ENCODE measurements around the gene ALOX15. TPM values are rescaled to one million over a fixed set of nuclear protein-coding genes. Genes with fewer than 3 reads are reported as not detected.

ALOX15 gene
- total RNA-seq, 4 donors from 2014 or later = not detected

DNA sequence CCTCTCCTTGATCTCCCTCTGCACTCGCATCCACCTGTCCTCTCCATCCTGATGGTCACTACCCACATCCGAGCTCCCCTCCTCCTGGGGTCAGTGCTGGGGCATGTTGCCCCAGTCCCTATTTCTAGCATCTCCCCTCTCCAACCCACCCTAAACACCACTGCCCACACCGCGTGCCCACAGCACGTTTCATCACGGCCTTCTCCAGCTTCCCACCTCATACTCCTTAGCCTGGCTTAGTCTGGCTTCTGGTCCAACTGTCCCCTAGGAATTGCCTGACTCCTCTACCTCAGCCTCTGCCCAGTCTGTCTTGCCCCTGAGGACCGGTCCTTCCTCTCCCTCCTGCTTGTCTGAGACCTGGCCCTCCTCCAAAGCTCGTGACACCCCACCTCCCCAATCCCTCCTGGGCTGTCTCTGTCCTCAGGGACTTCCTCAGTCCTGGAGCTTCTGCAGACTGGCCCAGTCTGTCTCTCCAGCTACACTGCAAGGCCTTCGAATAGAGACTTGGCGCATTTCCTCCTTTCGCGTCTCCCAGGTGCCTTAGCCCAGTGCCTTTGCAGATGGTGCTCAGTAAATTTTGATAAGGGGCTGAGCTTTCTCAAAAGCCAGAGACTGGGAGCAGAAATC is 4.9 kb downstream of the ALOX15 start:
- H3K4me3 ChIP-seq = no peak overlapping the region
- no peak for TF ChIP-seq EP300 (IDR thresholded peaks at IDR 0.05)
- TF ChIP-seq, protein P1, sequence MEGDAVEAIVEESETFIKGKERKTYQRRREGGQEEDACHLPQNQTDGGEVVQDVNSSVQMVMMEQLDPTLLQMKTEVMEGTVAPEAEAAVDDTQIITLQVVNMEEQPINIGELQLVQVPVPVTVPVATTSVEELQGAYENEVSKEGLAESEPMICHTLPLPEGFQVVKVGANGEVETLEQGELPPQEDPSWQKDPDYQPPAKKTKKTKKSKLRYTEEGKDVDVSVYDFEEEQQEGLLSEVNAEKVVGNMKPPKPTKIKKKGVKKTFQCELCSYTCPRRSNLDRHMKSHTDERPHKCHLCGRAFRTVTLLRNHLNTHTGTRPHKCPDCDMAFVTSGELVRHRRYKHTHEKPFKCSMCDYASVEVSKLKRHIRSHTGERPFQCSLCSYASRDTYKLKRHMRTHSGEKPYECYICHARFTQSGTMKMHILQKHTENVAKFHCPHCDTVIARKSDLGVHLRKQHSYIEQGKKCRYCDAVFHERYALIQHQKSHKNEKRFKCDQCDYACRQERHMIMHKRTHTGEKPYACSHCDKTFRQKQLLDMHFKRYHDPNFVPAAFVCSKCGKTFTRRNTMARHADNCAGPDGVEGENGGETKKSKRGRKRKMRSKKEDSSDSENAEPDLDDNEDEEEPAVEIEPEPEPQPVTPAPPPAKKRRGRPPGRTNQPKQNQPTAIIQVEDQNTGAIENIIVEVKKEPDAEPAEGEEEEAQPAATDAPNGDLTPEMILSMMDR (IDR thresholded peaks at IDR 0.05) = no peak
- TF ChIP-seq POLR2A (IDR thresholded peaks at IDR 0.05) = no peak
- no peak for DNase-seq (ENCODE audit: low spot score in 2 of 2)
- H3K27me3 ChIP-seq = peaks cover 0 to 59% of the 10 kb centered on the region in 2 donors
- H3K36me3 ChIP-seq = no peaks in the 10 kb centered on the region
- 62 to 68% methylated on average over 12 of the region's 12 CpGs for WGBS, 2 donors
- peaks cover 0 to 10% (median 4%) of the 10 kb centered on the region in 4 donors for H3K4me1 ChIP-seq
- H3K9me3 ChIP-seq = peaks cover 0 to 2% (median 0%) of the 10 kb centered on the region in 4 donors
- H3K27ac ChIP-seq = no peak overlapping the region

DNA sequence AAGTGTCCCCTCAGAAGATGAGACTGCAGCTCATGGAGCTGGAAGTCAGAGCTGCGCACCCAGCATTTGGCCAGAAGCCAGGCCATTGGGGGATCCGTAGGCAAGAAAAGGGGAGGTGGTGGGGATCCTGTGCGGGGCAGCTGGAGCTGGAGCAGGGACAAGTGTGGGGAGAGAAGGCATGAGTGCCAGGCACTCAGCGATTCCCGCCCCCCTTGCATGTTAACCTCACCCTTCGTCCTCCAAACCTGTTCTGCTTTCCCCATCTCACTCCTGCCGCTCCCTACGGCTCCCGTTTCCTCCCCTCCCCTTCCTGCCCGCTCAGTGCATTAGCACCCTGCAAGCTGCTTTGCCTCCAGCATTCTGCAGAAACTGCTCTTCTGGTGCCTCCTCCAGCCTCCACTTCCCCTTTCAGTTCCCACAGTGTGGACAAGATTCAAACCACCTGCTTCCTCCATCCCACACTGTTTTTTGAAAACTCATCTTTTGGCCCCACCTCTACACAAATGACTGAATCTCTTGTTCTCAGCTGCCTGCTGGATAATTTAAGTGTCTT is 5.6 kb downstream of the ALOX15 start:
- DNase-seq (ENCODE audit: low spot score in 2 of 2) = no peak
- TF ChIP-seq, protein P1 (IDR thresholded peaks at IDR 0.05) = no peak
- TF ChIP-seq POLR2A (IDR thresholded peaks at IDR 0.05) = no peak
- TF ChIP-seq EP300 (IDR thresholded peaks at IDR 0.05) = no peak
- Histone ChIP-seq H3K9me3 (peaks cover 0 to 2% (median 0%) of the 10 kb centered on the region in 4 donors), H3K4me3 (no peak overlapping the region), H3K27ac (no peak overlapping the region), H3K27me3 (peaks cover 0 to 52% of the 10 kb centered on the region in 2 donors), H3K36me3 (no peaks in the 10 kb centered on the region), H3K4me1 (peaks cover 0 to 4% (median 2%) of the 10 kb centered on the region in 4 donors)
- 21 to 27% methylated on average over 10 of the region's 10 CpGs for WGBS, 2 donors

DNA sequence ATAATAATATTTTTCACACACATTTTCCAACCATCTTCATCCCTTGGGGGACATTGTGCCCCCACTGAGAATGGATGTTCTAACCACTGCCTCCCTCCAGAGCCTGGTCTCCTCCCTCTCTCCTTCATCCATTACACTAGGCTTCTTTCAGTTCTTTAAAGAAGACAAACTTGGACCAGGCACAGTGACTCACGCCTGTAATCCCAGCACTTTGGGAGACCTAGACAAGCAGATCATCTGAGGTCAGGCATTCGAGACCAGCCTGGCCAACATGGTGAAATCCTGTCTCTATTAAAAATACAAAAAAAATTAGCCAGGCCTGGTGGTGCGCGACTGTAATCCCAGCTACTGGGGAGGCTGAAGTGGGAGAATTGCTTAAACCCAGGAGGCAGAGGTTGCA is 6.5 kb downstream of the ALOX15 start:
- Histone ChIP-seq H3K4me1 (peaks cover 0 to 4% (median 2%) of the 10 kb centered on the region in 4 donors), H3K27ac (no peak overlapping the region), H3K4me3 (no peak overlapping the region), H3K27me3 (peaks cover 0 to 46% of the 10 kb centered on the region in 2 donors), H3K36me3 (no peaks in the 10 kb centered on the region), H3K9me3 (peaks cover 0 to 2% (median 0%) of the 10 kb centered on the region in 4 donors)
- TF ChIP-seq, protein P1 (IDR thresholded peaks at IDR 0.05) = no peak
- TF ChIP-seq POLR2A (IDR thresholded peaks at IDR 0.05) = no peak
- no peak for DNase-seq (ENCODE audit: low spot score in 2 of 2)
- WGBS, 2 donors = 57 to 68% methylated on average over 4 of the region's 4 CpGs

DNA sequence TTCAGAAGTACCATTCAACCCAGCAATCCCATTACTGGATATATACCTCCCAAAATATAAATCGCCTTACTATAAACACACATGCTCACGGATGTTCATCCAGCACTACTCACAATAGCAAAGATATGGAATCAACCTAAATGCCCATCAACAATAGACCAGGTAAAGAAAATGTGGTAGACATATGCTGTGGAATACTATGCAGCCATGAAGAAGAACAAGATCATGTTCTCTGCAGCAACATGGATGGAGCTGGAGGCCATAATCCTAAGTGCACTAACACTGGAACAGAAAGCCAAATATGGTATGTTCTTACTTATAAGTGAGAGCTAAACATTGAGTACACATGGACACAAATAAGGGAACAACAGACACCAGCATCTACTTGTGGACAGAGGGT is 7.8 kb downstream of the ALOX15 start:
- no peak for DNase-seq (ENCODE audit: low spot score in 2 of 2)
- H3K4me1 ChIP-seq = peaks cover 0 to 3% (median 0%) of the 10 kb centered on the region in 4 donors
- TF ChIP-seq, protein P1 (IDR thresholded peaks at IDR 0.05) = no peak
- no peak for TF ChIP-seq POLR2A (IDR thresholded peaks at IDR 0.05)
- no peak for TF ChIP-seq EP300 (IDR thresholded peaks at IDR 0.05)
- no peak overlapping the region for H3K4me3 ChIP-seq
- H3K9me3 ChIP-seq = peaks cover 0 to 2% (median 0%) of the 10 kb centered on the region in 4 donors
- WGBS, 2 donors = 92 to 95% methylated on average over 2 of the region's 2 CpGs
- H3K36me3 ChIP-seq = no peaks in the 10 kb centered on the region
- peaks cover 0 to 37% of the 10 kb centered on the region in 2 donors for H3K27me3 ChIP-seq
- H3K27ac ChIP-seq = no peak overlapping the region

DNA sequence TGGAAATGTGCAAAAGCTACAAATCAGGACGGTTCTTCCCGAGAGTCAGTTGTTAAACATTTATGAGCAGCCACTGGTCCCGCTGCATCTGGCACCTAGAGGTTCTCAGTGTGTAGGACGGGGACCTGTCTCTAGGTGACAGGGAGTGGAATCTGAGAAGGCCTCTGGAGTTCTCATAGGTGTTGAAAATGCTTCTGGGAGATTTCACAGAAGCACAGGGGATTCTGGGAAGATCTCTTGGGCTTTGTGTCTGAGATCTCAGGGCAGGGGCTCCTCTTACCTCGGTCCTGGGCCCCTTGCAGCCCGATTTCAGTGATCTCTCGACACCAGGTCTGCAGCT is 8.9 kb downstream of the ALOX15 start:
- DNase-seq (ENCODE audit: low spot score in 2 of 2) = no peak
- Histone ChIP-seq H3K27me3 (peaks cover 0 to 34% of the 10 kb centered on the region in 2 donors), H3K4me3 (no peak overlapping the region), H3K36me3 (no peaks in the 10 kb centered on the region), H3K9me3 (peaks cover 0 to 2% (median 0%) of the 10 kb centered on the region in 4 donors), H3K27ac (no peak overlapping the region), H3K4me1 (peaks cover 0 to 3% (median 0%) of the 10 kb centered on the region in 4 donors)
- 63 to 75% methylated on average over 7 of the region's 7 CpGs for WGBS, 2 donors
- TF ChIP-seq, protein P1 (IDR thresholded peaks at IDR 0.05) = no peak
- TF ChIP-seq POLR2A (IDR thresholded peaks at IDR 0.05) (no peak), EP300 (IDR thresholded peaks at IDR 0.05) (no peak)
